Endothelial cell of umbilical vein (primary cell): ENCODE data around the gene AZI2. TPM values are rescaled to one million over a fixed set of nuclear protein-coding genes. Genes with fewer than 3 reads are reported as not detected.

Source experiments
- BruUV-seq: library from RNA; stranded (reverse); fragments of 400-500 nt; replicated peaks from 2 replicates; lab custom pipeline; 2021; lab: Mats Ljungman, UMichigan
- CTCF ChIA-PET: fragments of 300-600, 350-600 bp; sonication (Branson Sonifier 250); formaldehyde crosslinking; loops from one replicate; lab custom pipeline; 2021; ENCODE audit warnings: antibody characterized with exemption, inconsistent platforms; lab: Charles Lee
- POLR2A ChIA-PET: fragments of 300-600, 350-600 bp; sonication (Branson Sonifier 250); formaldehyde crosslinking; loops from one replicate; lab custom pipeline; 2021; ENCODE audit warnings: antibody characterized with exemption, inconsistent platforms; lab: Charles Lee
- DNase-seq: peaks from one replicate; pipeline ENCODE4 v3.0.0-alpha.2; 2011; ENCODE audit warnings: low read depth, low spot score
- FAIRE-seq: peaks from 2 replicates; lab custom pipeline; 2011; peaks lifted over from hg19 to GRCh38; lab: Jason Lieb, UNC
- H2AFZ ChIP-seq: 2 replicates; pipeline ENCODE4 v1.6.0; 2012; ENCODE audit warnings: low read depth, low read length, control low read depth, inconsistent platforms
- H3K27ac ChIP-seq: 2 replicates; pipeline ENCODE4 v1.5.1; 2011; ENCODE audit warnings: low read depth, mild to moderate bottlenecking, control low read depth, low read length, moderate library complexity; ENCODE audit not compliant: insufficient read depth
- H3K27me3 ChIP-seq, 2 experiments: 2 replicates each; pipeline versions ENCODE4 v1.6.0 to v1.6.1; 2011; ENCODE audit warnings: low read length in 2 of 2, mixed read lengths in 1 of 2; ENCODE audit not compliant: control insufficient read depth in 2 of 2, insufficient read depth in 2 of 2
- H3K36me3 ChIP-seq, 2 experiments: 2 replicates in 1 of 2; 3 replicates in 1 of 2; pipeline ENCODE4 v1.5.1; 2011; ENCODE audit warnings: low read length in 2 of 2, mild to moderate bottlenecking in 1 of 2, moderate library complexity in 1 of 2; ENCODE audit not compliant: control insufficient read depth in 2 of 2, insufficient read depth in 2 of 2; ENCODE audit errors: extremely low read depth in 1 of 2
- H3K4me1 ChIP-seq: 3 replicates; pipeline ENCODE4 v1.5.1; 2011; ENCODE audit warnings: mild to moderate bottlenecking, low read length; ENCODE audit not compliant: control insufficient read depth, insufficient read depth; ENCODE audit errors: extremely low read depth
- H3K4me2 ChIP-seq: 2 replicates; pipeline ENCODE4 v1.6.1; 2011; ENCODE audit warnings: low read length, control low read depth, mixed read lengths; ENCODE audit not compliant: insufficient read depth
- H3K4me3 ChIP-seq, 3 experiments: fragments of 200-600 bp in 1 of 3; sonication (generic), shearing (Covaris generic) in 1 of 3; replicated peaks in 1 of 3; 2 replicates each; pipeline ENCODE4 v1.5.1; 2011 to 2016; ENCODE audit warnings: control low read depth in 3 of 3, low read length in 3 of 3, mild to moderate bottlenecking in 2 of 3, inconsistent platforms in 1 of 3, low read depth in 1 of 3, moderate library complexity in 1 of 3; ENCODE audit not compliant: insufficient read depth in 1 of 3
- H3K79me2 ChIP-seq: 2 replicates; pipeline ENCODE4 v1.6.0; 2012; ENCODE audit warnings: low read length, inconsistent platforms; ENCODE audit not compliant: control insufficient read depth, insufficient read depth
- H3K9ac ChIP-seq: replicated peaks from 2 replicates; pipeline ENCODE3; 2011; ENCODE audit warnings: low read length, control low read depth; ENCODE audit not compliant: insufficient read depth; ENCODE audit errors: extremely low read depth
- H3K9me1 ChIP-seq: replicated peaks from 3 replicates; pipeline ENCODE4 v1.6.0; 2011; ENCODE audit warnings: mild to moderate bottlenecking, low read length; ENCODE audit not compliant: control insufficient read depth, insufficient read depth; ENCODE audit errors: extremely low read depth
- H3K9me3 ChIP-seq: replicated peaks from 2 replicates; pipeline ENCODE4 v1.5.1; 2012; ENCODE audit warnings: low read length, inconsistent platforms; ENCODE audit not compliant: control insufficient read depth, insufficient read depth
- H4K20me1 ChIP-seq: replicated peaks from 2 replicates; pipeline ENCODE3; 2011; ENCODE audit warnings: mild to moderate bottlenecking, low read length; ENCODE audit not compliant: control insufficient read depth, insufficient read depth; ENCODE audit errors: extremely low read depth
- EZH2 ChIP-seq: IDR thresholded peaks from 2 replicates; pipeline ENCODE4 v1.6.1; 2012; ENCODE audit warnings: borderline replicate concordance, low read depth, mild to moderate bottlenecking, moderate library complexity, low read length, inconsistent platforms; ENCODE audit not compliant: severe bottlenecking
- FOS ChIP-seq: IDR thresholded peaks from 2 replicates; pipeline ENCODE4 v1.6.1; 2011; ENCODE audit warnings: mild to moderate bottlenecking, low read length, moderate library complexity, borderline replicate concordance; ENCODE audit not compliant: insufficient read depth
- GATA2 ChIP-seq: IDR thresholded peaks from 2 replicates; pipeline ENCODE4 v1.7.0; 2011; ENCODE audit warnings: low read depth, mild to moderate bottlenecking, moderate library complexity, mixed read lengths, low read length; ENCODE audit not compliant: insufficient read length, insufficient read depth
- JUN ChIP-seq: IDR thresholded peaks from 2 replicates; pipeline ENCODE4 v1.6.1; 2011; ENCODE audit warnings: borderline replicate concordance, low read depth; ENCODE audit not compliant: insufficient read length, insufficient read depth
- MAX ChIP-seq: IDR thresholded peaks from 2 replicates; pipeline ENCODE4 v1.6.1; 2011; ENCODE audit not compliant: insufficient read depth, insufficient read length
- MYC ChIP-seq: IDR thresholded peaks from one replicate; pipeline ENCODE4 v1.6.1; 2011; ENCODE audit warnings: mild to moderate bottlenecking, low read depth, low read length
- POLR2A ChIP-seq: IDR thresholded peaks from 2 replicates; pipeline ENCODE4 v1.6.1; 2012; ENCODE audit warnings: low read depth, mild to moderate bottlenecking, control low read depth, low read length
- POLR2AphosphoS5 ChIP-seq: IDR thresholded peaks from 2 replicates; pipeline ENCODE4 v1.6.1; 2012; ENCODE audit warnings: low read depth, mild to moderate bottlenecking, control low read depth, low read length, moderate library complexity; ENCODE audit not compliant: insufficient read depth
- dilution Hi-C: fragments of 300-500 bp; cut with MboI; formaldehyde crosslinking; loops from one replicate; pipeline ENCODE4 v1.15.0; 2019; ENCODE audit warnings: low sequenced_read_pairs; ENCODE audit not compliant: extremely low pct_ligation_motif_present
- intact Hi-C: fragments of 100-400 bp; cut with micrococcal nuclease; formaldehyde crosslinking; loops from one replicate; pipeline ENCODE4 v1.10.0; 2022
- polyA plus RNA-seq, 4 experiments: library from polyadenylated mRNA; depleted of rRNA in 3 of 4; stranded (reverse) in 3 of 4; unstranded in 1 of 4; fragments of >200 nt; gene quantifications; 2 replicates each; pipeline versions ENCODE4 v1.2.1 to v1.2.3, GENCODE V29; 2011 to 2012; ENCODE audit warnings: missing spikeins in 1 of 4
- total RNA-seq: library from RNA; stranded (reverse); gene quantifications from 2 replicates; pipeline ENCODE4 v1.2.3, GENCODE V29; 2021
- TF ChIP-seq, protein P1 (sequence below), 2 donors: IDR thresholded peaks; 1 replicate in 1 of 2; 2 replicates in 1 of 2; pipeline ENCODE4 v1.5.1; 2011; ENCODE audit warnings: low read length in 2 of 2, mild to moderate bottlenecking in 2 of 2, moderate library complexity in 2 of 2, control low read depth in 1 of 2, inconsistent platforms in 1 of 2, low read depth in 1 of 2; ENCODE audit not compliant: insufficient read depth in 1 of 2; ENCODE audit errors: extremely low read depth in 1 of 2

The AZI2 gene
- total and polyA plus RNA-seq, 2 donors (not counting 3 experiments of a cell fraction or from before 2014, with no cell fraction given) = 17.4 to 39.5 TPM

GRCh38 chr3:28388978-28389377 lies 40.4 kb upstream of the AZI2 start:
- Histone ChIP-seq H4K20me1 (no peaks in the 10 kb centered on the region), H3K9me1 (no peaks in the 10 kb centered on the region), H2AFZ (no peak overlapping the region), H3K36me3 (no peaks in the 10 kb centered on the region), H3K9me3 (no peaks in the 10 kb centered on the region), H3K4me1 (no peaks in the 10 kb centered on the region), H3K4me2 (no peak overlapping the region), H3K9ac (no peak overlapping the region), H3K79me2 (no peaks in the 10 kb centered on the region), H3K4me3 (no peak overlapping the region), H3K27me3 (no peaks in the 10 kb centered on the region), H3K27ac (no peak overlapping the region)
- FAIRE-seq = no peak
- TF ChIP-seq MYC = no peak
- no peak for TF ChIP-seq JUN
- TF ChIP-seq EZH2 = no peak
- TF ChIP-seq MAX = no peak
- TF ChIP-seq GATA2 = no peak
- TF ChIP-seq POLR2AphosphoS5 = no peak
- no peak for TF ChIP-seq FOS
- TF ChIP-seq, protein P1, sequence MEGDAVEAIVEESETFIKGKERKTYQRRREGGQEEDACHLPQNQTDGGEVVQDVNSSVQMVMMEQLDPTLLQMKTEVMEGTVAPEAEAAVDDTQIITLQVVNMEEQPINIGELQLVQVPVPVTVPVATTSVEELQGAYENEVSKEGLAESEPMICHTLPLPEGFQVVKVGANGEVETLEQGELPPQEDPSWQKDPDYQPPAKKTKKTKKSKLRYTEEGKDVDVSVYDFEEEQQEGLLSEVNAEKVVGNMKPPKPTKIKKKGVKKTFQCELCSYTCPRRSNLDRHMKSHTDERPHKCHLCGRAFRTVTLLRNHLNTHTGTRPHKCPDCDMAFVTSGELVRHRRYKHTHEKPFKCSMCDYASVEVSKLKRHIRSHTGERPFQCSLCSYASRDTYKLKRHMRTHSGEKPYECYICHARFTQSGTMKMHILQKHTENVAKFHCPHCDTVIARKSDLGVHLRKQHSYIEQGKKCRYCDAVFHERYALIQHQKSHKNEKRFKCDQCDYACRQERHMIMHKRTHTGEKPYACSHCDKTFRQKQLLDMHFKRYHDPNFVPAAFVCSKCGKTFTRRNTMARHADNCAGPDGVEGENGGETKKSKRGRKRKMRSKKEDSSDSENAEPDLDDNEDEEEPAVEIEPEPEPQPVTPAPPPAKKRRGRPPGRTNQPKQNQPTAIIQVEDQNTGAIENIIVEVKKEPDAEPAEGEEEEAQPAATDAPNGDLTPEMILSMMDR (IDR thresholded peaks at IDR 0.05; ENCODE audit: extremely low read depth in 1 of 2, insufficient read depth in 1 of 2, low read depth in 1 of 2, low read length in 2 of 2) = no peak
- TF ChIP-seq POLR2A = no peak
- ChIA-PET CTCF (no interaction called here), POLR2A (no interaction called here)
- dilution Hi-C loops (no loop called here), intact Hi-C loops (no loop called here)
- DNase-seq = no peak
- no TSS peak for BruUV-seq
